Gastroesophageal sphincter (tissue), 3 donors: Measurements from ENCODE around the gene CDX2.

Experiments
- POLR2A ChIP-seq, 2 donors: fragments of 450-650 bp; IDR thresholded peaks; one replicate each; pipeline ENCODE4 v1.6.1; 2017; ENCODE audit warnings: antibody characterized with exemption in 2 of 2, mild to moderate bottlenecking in 2 of 2, moderate library complexity in 1 of 2
- TF ChIP-seq, protein P1 (sequence below), 4 experiments: fragments of 200-600 bp in 2 of 4; fragments of 450-650 bp in 2 of 4; sonication (generic) in 1 of 4; IDR thresholded peaks; one replicate each; pipeline ENCODE4 v1.5.1; 2017 to 2019; ENCODE audit warnings: antibody characterized with exemption in 4 of 4, mild to moderate bottlenecking in 2 of 4, moderate library complexity in 2 of 4

DNA sequence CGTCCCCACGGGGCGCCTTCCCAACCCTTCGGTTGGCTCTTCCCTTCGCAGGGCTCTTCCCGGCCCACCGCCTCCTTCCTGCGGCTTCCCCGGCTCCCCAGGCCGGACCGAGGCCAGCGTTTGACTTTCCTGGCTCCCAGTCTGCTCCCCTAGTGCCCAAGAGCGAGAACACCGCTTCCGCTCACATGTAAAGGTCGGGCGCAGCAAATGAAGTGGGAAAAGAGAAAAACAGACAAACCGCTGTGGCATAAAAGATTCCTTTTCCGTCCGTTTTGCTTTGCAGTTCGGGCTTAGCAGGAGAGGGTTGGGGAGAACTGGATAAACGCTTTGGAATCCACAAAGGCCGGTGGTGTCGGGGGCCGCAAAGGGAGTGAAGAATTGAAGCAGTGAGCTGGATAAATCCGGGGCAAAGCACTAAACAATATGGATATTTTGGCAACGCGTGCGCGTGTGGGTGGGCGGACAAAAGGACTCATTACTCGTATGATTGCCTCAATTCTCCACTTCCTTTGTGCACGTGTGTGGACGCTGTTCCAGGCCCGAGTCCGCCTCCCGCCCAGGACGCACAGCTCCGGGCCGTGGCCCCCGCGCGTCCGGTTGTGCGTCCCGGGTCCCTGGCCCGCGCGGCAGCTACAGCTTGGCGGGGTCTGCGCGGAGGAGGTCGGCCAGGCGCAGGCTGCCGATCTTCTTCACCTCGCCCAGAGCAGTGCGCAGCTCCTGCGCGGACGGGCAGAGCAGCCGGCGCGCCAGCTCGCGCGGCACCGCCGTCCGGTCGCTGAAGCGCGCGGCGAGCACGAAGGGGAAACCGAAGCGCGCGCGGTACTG is 8.6 kb upstream of the CDX2 start:
- TF ChIP-seq POLR2A (IDR thresholded peaks at IDR 0.05): no peak
- TF ChIP-seq, protein P1, sequence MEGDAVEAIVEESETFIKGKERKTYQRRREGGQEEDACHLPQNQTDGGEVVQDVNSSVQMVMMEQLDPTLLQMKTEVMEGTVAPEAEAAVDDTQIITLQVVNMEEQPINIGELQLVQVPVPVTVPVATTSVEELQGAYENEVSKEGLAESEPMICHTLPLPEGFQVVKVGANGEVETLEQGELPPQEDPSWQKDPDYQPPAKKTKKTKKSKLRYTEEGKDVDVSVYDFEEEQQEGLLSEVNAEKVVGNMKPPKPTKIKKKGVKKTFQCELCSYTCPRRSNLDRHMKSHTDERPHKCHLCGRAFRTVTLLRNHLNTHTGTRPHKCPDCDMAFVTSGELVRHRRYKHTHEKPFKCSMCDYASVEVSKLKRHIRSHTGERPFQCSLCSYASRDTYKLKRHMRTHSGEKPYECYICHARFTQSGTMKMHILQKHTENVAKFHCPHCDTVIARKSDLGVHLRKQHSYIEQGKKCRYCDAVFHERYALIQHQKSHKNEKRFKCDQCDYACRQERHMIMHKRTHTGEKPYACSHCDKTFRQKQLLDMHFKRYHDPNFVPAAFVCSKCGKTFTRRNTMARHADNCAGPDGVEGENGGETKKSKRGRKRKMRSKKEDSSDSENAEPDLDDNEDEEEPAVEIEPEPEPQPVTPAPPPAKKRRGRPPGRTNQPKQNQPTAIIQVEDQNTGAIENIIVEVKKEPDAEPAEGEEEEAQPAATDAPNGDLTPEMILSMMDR (IDR thresholded peaks at IDR 0.05): no peak
